ENCODE results near the gene DPP6. TPM values are rescaled to one million over a fixed set of nuclear protein-coding genes. Genes with fewer than 3 reads are reported as not detected.

DPP6 gene
- total RNA-seq, 4 donors from 2014 or later: 0.60 to 1.7 (median 1.6) TPM; not detected in 1

- WGBS, 2 donors: 53 to 80% methylated on average over 5 of the region's 5 CpGs
- Histone ChIP-seq H3K27ac (no peak overlapping the region), H3K9me3 (peaks cover 0 to 16% (median 0%) of the 10 kb centered on the region in 4 donors), H3K4me1 (no peaks in the 10 kb centered on the region), H3K27me3 (no peaks in the 10 kb centered on the region), H3K36me3 (no peaks in the 10 kb centered on the region), H3K4me3 (no peak overlapping the region)
- no peak for DNase-seq (ENCODE audit: low spot score in 2 of 2)
- TF ChIP-seq POLR2A (IDR thresholded peaks at IDR 0.05): no peak
- TF ChIP-seq CTCF (IDR thresholded peaks at IDR 0.05): no peak
- no peak for TF ChIP-seq EP300 (IDR thresholded peaks at IDR 0.05)
These were observed 323.8 kb downstream of the DPP6 start for GRCh38 chr7:154375956-154376355.

- Histone ChIP-seq H3K36me3 (no peaks in the 10 kb centered on the region), H3K4me3 (no peak overlapping the region), H3K27ac (no peak overlapping the region), H3K4me1 (no peaks in the 10 kb centered on the region), H3K27me3 (no peaks in the 10 kb centered on the region), H3K9me3 (peaks cover 0 to 4% (median 0%) of the 10 kb centered on the region in 4 donors)
- DNase-seq (ENCODE audit: low spot score in 2 of 2): no peak
- 81 to 92% methylated on average over 3 of the region's 3 CpGs for WGBS, 2 donors
- TF ChIP-seq EP300 (IDR thresholded peaks at IDR 0.05) (no peak), POLR2A (IDR thresholded peaks at IDR 0.05) (no peak), CTCF (IDR thresholded peaks at IDR 0.05) (no peak)
These were observed 328.6 kb downstream of the DPP6 start for GRCh38 chr7:154380771-154381170.

GRCh38 chr7:154383045-154383444 is 330.8 kb downstream of the DPP6 start:
- H3K9me3 ChIP-seq: peaks cover 0 to 10% (median 0%) of the 10 kb centered on the region in 4 donors
- no peak for TF ChIP-seq POLR2A (IDR thresholded peaks at IDR 0.05)
- TF ChIP-seq EP300 (IDR thresholded peaks at IDR 0.05): no peak
- no peak for TF ChIP-seq CTCF (IDR thresholded peaks at IDR 0.05)
- no peaks in the 10 kb centered on the region for H3K4me1 ChIP-seq
- H3K36me3 ChIP-seq: no peaks in the 10 kb centered on the region
- H3K4me3 ChIP-seq: no peak overlapping the region
- no peak for DNase-seq (ENCODE audit: low spot score in 2 of 2)
- WGBS, 2 donors: 65 to 82% methylated on average over 3 of the region's 3 CpGs
- no peaks in the 10 kb centered on the region for H3K27me3 ChIP-seq
- H3K27ac ChIP-seq: no peak overlapping the region

- no peak for DNase-seq (ENCODE audit: low spot score in 2 of 2)
- Histone ChIP-seq H3K4me3 (no peak overlapping the region), H3K9me3 (peaks cover 0 to 10% (median 0%) of the 10 kb centered on the region in 4 donors), H3K36me3 (no peaks in the 10 kb centered on the region), H3K4me1 (no peaks in the 10 kb centered on the region), H3K27me3 (no peaks in the 10 kb centered on the region), H3K27ac (no peak overlapping the region)
- WGBS, 2 donors: 82 to 89% methylated on average over 8 of the region's 8 CpGs
- no peak for TF ChIP-seq POLR2A (IDR thresholded peaks at IDR 0.05)
- no peak for TF ChIP-seq CTCF (IDR thresholded peaks at IDR 0.05)
- no peak for TF ChIP-seq EP300 (IDR thresholded peaks at IDR 0.05)
These were observed 333.0 kb downstream of the DPP6 start for GRCh38 chr7:154385214-154385613.

- no peaks in the 10 kb centered on the region for H3K36me3 ChIP-seq
- TF ChIP-seq EP300 (IDR thresholded peaks at IDR 0.05) (no peak), CTCF (IDR thresholded peaks at IDR 0.05) (no peak), POLR2A (IDR thresholded peaks at IDR 0.05) (no peak)
- H3K4me1 ChIP-seq: no peaks in the 10 kb centered on the region
- no peak overlapping the region for H3K27ac ChIP-seq
- peaks cover 0 to 6% (median 0%) of the 10 kb centered on the region in 4 donors for H3K9me3 ChIP-seq
- H3K27me3 ChIP-seq: no peaks in the 10 kb centered on the region
- DNase-seq (ENCODE audit: low spot score in 2 of 2): no peak
- no peak overlapping the region for H3K4me3 ChIP-seq
These were observed 335.1 kb downstream of the DPP6 start for GRCh38 chr7:154387252-154387651.

Measured in tibial nerve (tissue), 4 donors.